Endometrial microvascular endothelial cells (primary cell): ENCODE measurements around the gene CFAP57. TPM values are rescaled to one million over a fixed set of nuclear protein-coding genes. Genes with fewer than 3 reads are reported as not detected.
"Not testable (repeated sequence)": the region's sequence is repeated elsewhere in the genome, so short reads cannot be mapped to it uniquely, and the experiment has no call there.

Experiments used
- in situ Hi-C: cut with HindIII; loops from 2 replicates; pipeline ENCODE4 v1.10.0; 2017; ENCODE audit warnings: low sequenced_read_pairs, low pct_unique_long_range_greater_than_20kb; ENCODE audit errors: inconsistent ontology term
- total RNA-seq: library from RNA; depleted of rRNA; stranded (reverse); fragments of >200 nt; gene quantifications from one replicate; pipeline ENCODE4 v1.2.3, GENCODE V29; 2015; ENCODE audit errors: inconsistent ontology term

CFAP57 gene
- total RNA-seq, result not detected

- in situ Hi-C loops, result no loop called here
Observed at GRCh38 chr1:43171876-43172526, at the start of gene CFAP57, which contains the start of gene EBNA1BP2. TSS of gene CFAP57 (plus strand) at chr1:43172330. CDS start at chr1:43172754, 424 bp downstream. TSS of gene EBNA1BP2 (minus strand) at chr1:43172290. CDS start at chr1:43172118, 172 bp downstream.

GRCh38 chr1:43123031-43123430 is 49.1 kb upstream of the CFAP57 start:
- in situ Hi-C loops, result no loop called here

- in situ Hi-C loops, result no loop called here
Observed at GRCh38 chr1:43128816-43129215, 43.3 kb upstream of the CFAP57 start.

DNA sequence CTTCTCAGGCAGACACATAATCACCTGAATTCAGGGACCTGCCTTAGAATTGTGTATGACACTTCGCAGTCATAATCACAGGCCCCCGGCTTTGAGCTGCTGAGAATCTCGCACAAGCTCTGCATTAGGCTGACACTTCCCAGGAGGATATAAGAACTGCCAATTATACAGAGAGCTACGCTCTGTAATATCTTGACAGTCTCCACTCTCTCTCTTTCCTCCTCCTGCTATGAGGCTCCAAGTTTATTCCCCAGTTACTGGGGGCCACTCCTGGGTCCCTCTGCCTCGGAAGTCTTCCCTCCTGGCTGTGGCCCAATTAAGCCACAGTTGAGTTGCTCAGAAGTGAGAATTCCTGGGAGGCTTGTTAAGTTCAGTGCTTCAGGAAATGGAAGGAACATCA is 42.7 kb upstream of the CFAP57 start:
- in situ Hi-C loops, result no loop called here

DNA sequence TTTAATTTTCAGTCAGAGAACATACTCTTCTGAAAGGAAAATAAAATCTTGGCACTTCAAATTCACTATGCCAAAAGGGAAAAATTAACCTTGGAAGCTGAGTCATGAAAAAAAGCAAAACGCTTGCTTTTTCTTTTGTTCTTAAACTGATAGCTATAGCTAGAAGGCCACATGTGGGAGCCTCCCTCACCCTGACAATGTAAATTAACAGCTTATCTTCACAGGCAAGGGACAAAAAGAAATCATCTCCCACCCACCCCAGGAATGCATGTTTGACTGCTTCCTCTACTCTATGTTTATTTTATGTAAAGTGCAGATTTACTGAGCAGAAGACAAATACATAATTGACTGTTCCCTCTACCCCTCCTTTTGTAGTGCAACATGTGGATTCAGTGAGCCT is 38.1 kb upstream of the CFAP57 start:
- in situ Hi-C loops, result no loop called here

DNA sequence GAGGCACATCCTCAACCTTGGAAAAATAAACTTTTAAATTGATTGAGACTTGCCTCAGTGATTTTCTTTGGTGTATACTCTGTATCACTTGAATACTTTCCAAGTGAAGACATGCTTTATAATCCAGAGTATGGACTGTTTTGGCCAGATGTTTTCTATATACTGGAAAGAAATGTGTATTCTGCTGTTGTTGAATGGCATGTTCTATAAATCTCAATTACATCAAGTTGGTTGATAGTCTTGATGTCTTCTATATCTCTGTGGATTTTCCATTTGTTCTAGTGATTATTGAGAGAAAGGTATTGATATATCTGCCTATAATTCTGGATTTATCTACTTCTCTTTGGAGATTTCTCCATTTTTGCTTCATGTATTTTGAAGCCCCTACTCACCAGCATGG is 37.5 kb upstream of the CFAP57 start:
- in situ Hi-C loops, result no loop called here

DNA sequence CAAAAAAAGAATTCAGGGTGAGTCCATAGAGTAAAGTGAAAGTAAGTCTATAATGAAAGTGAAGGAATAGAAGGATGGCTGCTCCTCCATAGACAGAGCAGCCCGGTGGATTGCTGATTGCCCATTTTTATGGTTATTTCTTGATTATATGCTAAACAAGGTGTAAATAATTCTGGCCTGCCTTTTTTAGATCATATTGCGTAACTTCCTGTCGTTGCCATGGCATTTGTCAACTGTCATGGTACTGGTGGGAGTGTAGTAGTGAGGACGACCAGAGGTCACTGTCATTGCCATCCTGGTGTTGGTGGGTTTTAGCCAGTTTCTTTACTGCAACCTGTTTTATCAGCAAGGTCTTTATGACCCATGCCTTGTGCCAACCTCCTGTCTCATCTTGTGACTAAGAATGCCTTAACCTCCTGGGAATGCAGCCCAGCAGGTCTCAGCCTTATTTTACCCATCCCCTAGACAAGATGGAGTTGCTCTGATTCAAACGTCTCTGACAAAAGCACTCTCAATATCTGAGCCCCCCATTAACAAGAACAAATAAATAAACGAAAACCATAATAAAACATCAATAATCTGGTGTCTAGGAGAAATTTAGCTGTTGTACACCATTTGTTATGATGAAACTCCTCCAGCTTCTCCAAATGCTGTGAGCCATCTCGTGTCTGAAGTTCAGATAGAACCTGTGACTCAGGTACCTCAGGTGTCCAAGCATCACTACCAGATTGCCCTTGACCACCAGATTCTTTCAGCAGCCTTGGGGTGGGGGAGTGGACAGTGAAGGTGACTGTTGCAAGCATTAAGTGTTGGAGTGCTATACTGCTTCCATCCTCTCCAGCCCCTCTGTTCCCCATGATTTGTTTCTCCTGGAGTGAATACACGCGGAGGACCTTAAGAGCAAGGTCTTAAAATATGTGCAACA is 36.0 kb upstream of the CFAP57 start:
- in situ Hi-C loops, result no loop called here

DNA sequence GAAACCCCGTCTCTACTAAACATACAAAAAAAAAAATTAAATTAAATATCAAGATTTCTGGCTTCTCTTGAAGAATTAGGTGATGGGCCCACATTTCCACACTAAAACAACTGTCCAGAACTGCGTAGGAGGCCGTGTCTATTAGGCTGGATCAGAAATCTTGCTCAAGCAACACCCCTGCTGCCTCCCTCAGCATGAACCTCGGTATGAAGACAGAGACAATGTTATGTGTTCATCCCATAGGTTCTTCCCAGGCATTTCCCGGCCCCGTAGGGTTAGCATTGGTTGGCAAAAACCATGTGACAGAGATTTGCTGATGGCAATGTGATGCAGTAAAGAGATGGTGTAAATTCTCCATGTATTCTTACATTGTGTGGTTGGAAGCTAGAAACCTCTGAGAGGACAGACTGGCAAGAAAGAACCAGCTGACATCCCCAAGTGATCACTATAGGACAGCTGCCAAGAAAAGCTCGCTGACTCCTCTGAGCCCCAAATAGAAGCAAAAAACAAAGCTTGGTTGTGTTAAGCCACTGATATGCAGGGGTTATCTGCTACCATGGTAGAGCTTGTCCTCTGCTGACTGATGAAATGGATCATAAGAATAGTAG is 34.6 kb upstream of the CFAP57 start:
- in situ Hi-C loops, result no loop called here

DNA sequence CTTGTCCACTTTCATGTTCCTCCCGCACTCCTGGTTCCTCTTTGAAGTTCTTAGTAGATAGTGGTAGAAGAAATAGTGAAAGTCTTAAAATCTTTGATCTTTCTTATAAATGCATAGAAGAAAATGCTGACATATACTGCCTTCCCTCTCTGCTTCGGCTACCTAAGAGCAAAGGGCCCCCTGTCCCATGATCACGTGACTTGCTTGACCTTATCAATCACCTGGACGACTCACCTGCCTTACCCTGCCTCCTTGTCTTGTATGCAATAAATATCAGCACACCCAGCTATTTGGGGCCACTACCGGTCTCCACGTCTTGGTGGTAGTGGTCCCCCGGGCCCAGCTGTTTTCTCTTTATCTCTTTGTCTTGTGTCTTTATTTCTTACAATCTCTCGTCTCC is 32.8 kb upstream of the CFAP57 start:
- in situ Hi-C loops, result not testable (repeated sequence)

- in situ Hi-C loops, result no loop called here
Observed at GRCh38 chr1:43140010-43140409, 32.1 kb upstream of the CFAP57 start.

DNA sequence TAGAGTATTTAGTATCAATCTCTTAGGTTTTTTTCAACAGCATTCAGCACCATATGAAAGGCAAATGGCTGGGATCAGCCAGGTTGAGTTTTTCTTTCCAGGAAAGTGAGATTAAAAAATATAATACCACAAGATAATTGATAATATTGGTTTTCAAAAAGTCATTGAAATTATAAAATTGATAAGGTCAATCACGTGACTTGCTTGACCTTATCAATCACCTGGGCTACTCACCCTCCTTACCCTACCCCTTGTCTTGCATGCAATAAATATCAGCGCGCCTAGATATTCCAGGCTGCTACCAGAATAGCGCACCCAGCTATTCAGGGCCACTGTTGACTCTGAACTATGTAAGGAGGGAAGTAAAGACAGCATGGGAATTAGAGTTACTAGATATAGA is 31.5 kb upstream of the CFAP57 start:
- in situ Hi-C loops, result no loop called here

DNA sequence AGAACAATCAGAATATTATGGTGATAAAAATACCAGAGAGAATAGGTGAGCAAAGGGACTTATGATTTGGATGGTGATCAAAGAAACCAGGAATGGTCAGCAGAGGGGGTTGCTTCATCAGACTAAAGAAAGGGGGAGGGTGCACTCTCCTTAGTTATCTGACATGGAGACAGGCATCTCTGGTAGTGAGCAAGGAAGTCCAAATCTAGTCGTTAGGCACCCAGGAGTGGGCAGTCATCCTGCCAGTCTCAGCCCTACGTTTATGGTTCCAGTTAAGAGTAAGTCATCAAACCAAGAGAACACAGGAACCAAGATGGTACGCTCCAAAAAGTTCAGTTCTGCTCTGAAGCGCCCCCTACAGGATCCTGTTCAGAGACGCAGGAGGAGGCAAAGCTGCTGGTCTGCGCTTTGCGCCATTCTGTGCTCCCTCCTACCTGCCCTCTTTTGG is 28.7 kb upstream of the CFAP57 start:
- in situ Hi-C loops, result no loop called here

DNA sequence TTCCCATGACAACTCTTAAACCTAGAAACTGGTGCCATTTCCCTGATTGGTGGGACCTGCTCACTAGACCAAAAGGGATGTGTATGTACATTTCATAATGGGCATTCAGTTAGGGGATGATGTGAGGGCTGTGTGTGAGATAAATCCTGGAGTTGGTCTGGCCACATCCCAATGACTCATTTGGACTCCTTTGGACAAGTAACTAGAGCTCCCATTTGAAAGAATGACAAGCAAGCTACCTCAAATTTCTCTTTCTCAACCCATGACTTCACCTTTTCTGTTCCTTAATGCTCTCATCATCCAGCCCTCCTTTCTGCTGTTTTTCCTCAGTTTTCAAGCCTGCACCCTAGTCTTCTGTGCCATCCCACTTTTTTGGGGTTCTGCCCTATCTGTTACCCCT is 27.9 kb upstream of the CFAP57 start:
- in situ Hi-C loops, result no loop called here

GRCh38 chr1:43147625-43148327 is 24.4 kb upstream of the CFAP57 start:
- in situ Hi-C loops, result no loop called here

DNA sequence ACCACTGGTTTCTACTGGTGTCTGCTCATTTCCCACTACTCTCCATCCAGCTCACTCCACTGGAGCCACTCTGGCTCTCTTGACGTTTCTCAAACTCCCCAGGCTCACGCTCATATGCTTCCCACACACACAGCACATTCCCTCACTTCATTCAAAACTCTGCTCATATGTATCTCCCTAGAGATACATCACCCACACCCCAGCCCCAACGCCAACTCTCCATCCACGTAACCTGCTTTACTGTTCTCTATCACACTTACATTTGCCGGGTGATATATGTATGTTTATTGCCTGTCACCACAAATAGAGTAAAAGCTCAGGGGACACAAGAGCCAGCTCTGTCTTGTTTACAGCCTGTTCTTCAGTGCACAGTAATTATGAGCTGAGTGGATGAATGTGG is 22.2 kb upstream of the CFAP57 start:
- in situ Hi-C loops, result no loop called here

DNA sequence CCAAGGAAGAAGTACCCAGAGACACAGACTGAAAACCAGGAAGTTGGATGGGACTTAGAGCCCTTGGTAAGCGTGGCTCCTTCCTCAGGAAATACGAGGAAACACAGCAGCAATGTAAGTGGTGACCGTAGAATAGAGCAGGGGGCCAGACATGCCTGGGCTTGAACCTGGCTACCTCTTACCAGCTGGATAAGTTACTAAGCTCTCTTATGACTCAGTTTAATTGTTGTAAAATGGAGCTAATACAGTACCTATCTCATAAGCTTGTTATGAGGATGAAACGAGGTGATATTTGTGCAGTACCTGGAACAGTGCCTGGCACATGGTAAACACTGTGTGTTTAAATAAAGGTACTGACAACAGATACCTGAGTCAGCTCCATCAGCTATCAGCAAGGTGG is 19.3 kb upstream of the CFAP57 start:
- in situ Hi-C loops, result no loop called here

- in situ Hi-C loops, result no loop called here
Observed at GRCh38 chr1:43153443-43153842, 18.7 kb upstream of the CFAP57 start.

- in situ Hi-C loops, result no loop called here
Observed at GRCh38 chr1:43156026-43156425, 16.1 kb upstream of the CFAP57 start.

DNA sequence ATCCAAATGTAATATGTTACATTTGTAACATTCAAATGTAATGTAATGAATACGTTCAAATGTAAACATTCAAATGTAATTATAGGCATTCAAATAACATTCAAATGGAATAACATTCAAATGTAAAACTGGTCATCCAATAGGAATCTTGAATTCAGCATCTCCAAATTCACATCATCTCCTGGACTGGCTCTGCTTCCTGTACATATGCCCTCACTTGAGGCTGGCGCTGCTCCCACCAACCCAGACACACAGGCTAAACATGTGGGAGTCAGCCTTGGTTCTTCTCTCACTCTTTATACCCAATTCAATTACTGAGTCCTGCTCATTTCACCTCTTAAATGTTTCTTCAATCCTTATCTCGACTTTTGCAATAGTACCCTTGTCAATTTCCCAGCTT is 7.0 kb upstream of the CFAP57 start:
- in situ Hi-C loops, result no loop called here
